Neural cell (in vitro differentiated cells): ENCODE data around the gene JMJD6. TPM values are rescaled to one million over a fixed set of nuclear protein-coding genes. Genes with fewer than 3 reads are reported as not detected.

ENCODE experiments used
- H2AFZ ChIP-seq: fragments of 200-600, 300-800 bp; sonication (generic), shearing (Covaris generic); 2 replicates; pipeline ENCODE4 v1.6.0; 2014; ENCODE audit warnings: low read depth, mild to moderate bottlenecking, antibody characterized with exemption, low read length, moderate library complexity
- H3F3A ChIP-seq: fragments of 200-600 bp; shearing (Covaris generic); 2 replicates; pipeline ENCODE4 v1.6.1; 2016; ENCODE audit warnings: mild to moderate bottlenecking, moderate library complexity, mixed read lengths, antibody characterized with exemption, low read length; ENCODE audit not compliant: insufficient read depth, poor library complexity, severe bottlenecking
- H3K27ac ChIP-seq: fragments of 200-600, 300-800 bp; sonication (generic), shearing (Covaris generic); 2 replicates; pipeline ENCODE4 v1.5.1; 2014; ENCODE audit warnings: mild to moderate bottlenecking, low read length, moderate library complexity
- H3K27me3 ChIP-seq: fragments of 300-800, 200-600 bp; sonication (generic), shearing (Covaris generic); 2 replicates; pipeline ENCODE4 v1.6.0; 2014; ENCODE audit warnings: mild to moderate bottlenecking, low read depth, low read length, moderate library complexity; ENCODE audit not compliant: insufficient read depth
- H3K36me3 ChIP-seq: fragments of 300-800, 200-600 bp; sonication (generic), shearing (Covaris generic); 2 replicates; pipeline ENCODE4 v1.5.1; 2014; ENCODE audit warnings: mild to moderate bottlenecking, antibody characterized with exemption, low read length, moderate library complexity; ENCODE audit not compliant: insufficient read depth
- H3K4me2 ChIP-seq: fragments of 300-800, 200-600 bp; sonication (generic), shearing (Covaris generic); 2 replicates; pipeline ENCODE4 v1.6.0; 2014; ENCODE audit warnings: mild to moderate bottlenecking, low read length
- H3K4me3 ChIP-seq: fragments of 300-800, 200-600 bp; sonication (generic), shearing (Covaris generic); 2 replicates; pipeline ENCODE4 v1.5.1; 2014; ENCODE audit warnings: mild to moderate bottlenecking, low read length, moderate library complexity
- H3K79me2 ChIP-seq: fragments of 200-600 bp; shearing (Covaris generic); replicated peaks from 2 replicates; pipeline ENCODE4 v1.6.0; 2014; ENCODE audit warnings: mild to moderate bottlenecking, low read length, moderate library complexity; ENCODE audit not compliant: insufficient read depth
- H3K9ac ChIP-seq: fragments of 300-800, 200-600 bp; sonication (generic), shearing (Covaris generic); 2 replicates; pipeline ENCODE4 v1.6.1; 2016; ENCODE audit warnings: mild to moderate bottlenecking, low read length, mixed read lengths
- H3K9me2 ChIP-seq: fragments of 200-600 bp; shearing (Covaris generic); 2 replicates; pipeline ENCODE4 v1.6.1; 2016; ENCODE audit warnings: mild to moderate bottlenecking, low read length, mixed read lengths; ENCODE audit not compliant: insufficient read depth
- H3K9me3 ChIP-seq: fragments of 200-600, 300-800 bp; sonication (generic), shearing (Covaris generic); 2 replicates; pipeline ENCODE4 v1.6.1; 2016; ENCODE audit warnings: mild to moderate bottlenecking, mixed run types, low read length, moderate library complexity, mixed read lengths
- H4K20me1 ChIP-seq: fragments of 200-600 bp; shearing (Covaris generic); 2 replicates; pipeline ENCODE4 v1.6.1; 2016; ENCODE audit warnings: mild to moderate bottlenecking, mixed run types; ENCODE audit not compliant: insufficient read depth
- EP300 ChIP-seq: fragments of 450-650 bp; conservative IDR thresholded peaks from 2 replicates; pipeline ENCODE4 v1.6.1; 2014; ENCODE audit warnings: antibody characterized with exemption, mild to moderate bottlenecking, moderate library complexity; ENCODE audit not compliant: poor library complexity, severe bottlenecking
- EZH2 ChIP-seq: fragments of 200-600, 300-800 bp; shearing (Covaris generic), sonication (generic); IDR thresholded peaks from 2 replicates; pipeline ENCODE4 v1.6.1; 2014; ENCODE audit warnings: antibody characterized with exemption, low read length, borderline replicate concordance, mild to moderate bottlenecking; ENCODE audit not compliant: insufficient read depth, poor library complexity, severe bottlenecking
- MXI1 ChIP-seq: fragments of 450-650 bp; conservative IDR thresholded peaks from 2 replicates; pipeline ENCODE4 v1.6.1; 2014; ENCODE audit warnings: antibody characterized with exemption, mild to moderate bottlenecking; ENCODE audit not compliant: poor library complexity, severe bottlenecking
- POLR2AphosphoS5 ChIP-seq: IDR thresholded peaks from 2 replicates; pipeline ENCODE4 v1.6.1; 2012
- RAD21 ChIP-seq: fragments of 450-650 bp; conservative IDR thresholded peaks from 2 replicates; pipeline ENCODE4 v1.6.1; 2014; ENCODE audit warnings: antibody characterized with exemption, mild to moderate bottlenecking, moderate library complexity
- SMC3 ChIP-seq: fragments of 450-650 bp; conservative IDR thresholded peaks from 2 replicates; pipeline ENCODE4 v1.6.1; 2014; ENCODE audit warnings: antibody characterized with exemption, mild to moderate bottlenecking, moderate library complexity; ENCODE audit not compliant: poor library complexity
- TAF1 ChIP-seq: IDR thresholded peaks from 2 replicates; pipeline ENCODE4 v1.6.1; 2012; ENCODE audit warnings: low read depth
- polyA plus RNA-seq: library from polyadenylated mRNA; depleted of rRNA; stranded (reverse); fragments of >200 nt; gene quantifications from 2 replicates; pipeline ENCODE4 v1.2.3, GENCODE V29; 2014
- TF ChIP-seq, protein P1 (sequence below): IDR thresholded peaks from 2 replicates; pipeline ENCODE4 v1.6.1; 2012; ENCODE audit warnings: borderline replicate concordance
- TF ChIP-seq, protein P2 (sequence below): fragments of 450-650 bp; IDR thresholded peaks from 2 replicates; pipeline ENCODE4 v1.5.1; 2014; ENCODE audit warnings: antibody characterized with exemption, mild to moderate bottlenecking, moderate library complexity; ENCODE audit not compliant: poor library complexity, severe bottlenecking

Gene JMJD6
- polyA plus RNA-seq, 1 donor from 2014 or later, result 21.7 TPM

DNA sequence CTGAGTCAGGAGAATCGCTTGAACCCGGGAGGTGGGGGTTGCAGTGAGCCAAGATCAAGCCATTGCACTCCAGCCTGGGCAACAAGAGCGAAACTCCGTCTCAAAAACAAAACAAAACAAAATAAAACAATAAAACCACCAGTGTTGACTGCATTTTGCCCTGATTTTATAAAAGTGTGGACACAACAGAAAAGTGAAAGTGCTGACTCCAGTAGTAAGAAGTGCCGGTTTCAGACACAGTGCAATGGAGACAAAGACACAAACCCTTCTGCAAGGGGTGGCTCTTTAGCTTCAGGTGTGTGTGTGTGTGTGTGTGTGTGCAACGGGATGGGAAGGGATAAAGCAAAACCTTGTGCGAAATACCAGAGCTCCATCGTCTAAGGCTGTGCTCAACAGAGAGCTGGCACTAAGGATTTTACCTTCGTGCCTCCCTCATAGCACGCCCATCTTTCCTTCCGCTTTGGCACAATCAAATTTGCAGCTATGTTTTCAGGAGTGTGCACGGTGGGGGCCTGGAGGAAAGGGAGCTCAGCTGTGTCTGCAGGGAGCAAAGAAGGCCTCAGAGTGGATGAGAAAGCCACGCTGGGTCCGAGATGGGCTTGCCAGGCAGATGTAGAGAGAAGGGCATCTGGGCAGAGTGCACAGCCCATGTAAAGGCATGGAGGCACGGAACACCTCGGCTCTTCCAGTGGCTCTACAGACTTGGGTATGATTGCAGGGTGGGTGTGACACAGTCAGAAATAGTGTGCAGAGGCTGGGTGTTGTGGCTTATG is 31.2 kb downstream of the JMJD6 start:
- TF ChIP-seq, protein P1, sequence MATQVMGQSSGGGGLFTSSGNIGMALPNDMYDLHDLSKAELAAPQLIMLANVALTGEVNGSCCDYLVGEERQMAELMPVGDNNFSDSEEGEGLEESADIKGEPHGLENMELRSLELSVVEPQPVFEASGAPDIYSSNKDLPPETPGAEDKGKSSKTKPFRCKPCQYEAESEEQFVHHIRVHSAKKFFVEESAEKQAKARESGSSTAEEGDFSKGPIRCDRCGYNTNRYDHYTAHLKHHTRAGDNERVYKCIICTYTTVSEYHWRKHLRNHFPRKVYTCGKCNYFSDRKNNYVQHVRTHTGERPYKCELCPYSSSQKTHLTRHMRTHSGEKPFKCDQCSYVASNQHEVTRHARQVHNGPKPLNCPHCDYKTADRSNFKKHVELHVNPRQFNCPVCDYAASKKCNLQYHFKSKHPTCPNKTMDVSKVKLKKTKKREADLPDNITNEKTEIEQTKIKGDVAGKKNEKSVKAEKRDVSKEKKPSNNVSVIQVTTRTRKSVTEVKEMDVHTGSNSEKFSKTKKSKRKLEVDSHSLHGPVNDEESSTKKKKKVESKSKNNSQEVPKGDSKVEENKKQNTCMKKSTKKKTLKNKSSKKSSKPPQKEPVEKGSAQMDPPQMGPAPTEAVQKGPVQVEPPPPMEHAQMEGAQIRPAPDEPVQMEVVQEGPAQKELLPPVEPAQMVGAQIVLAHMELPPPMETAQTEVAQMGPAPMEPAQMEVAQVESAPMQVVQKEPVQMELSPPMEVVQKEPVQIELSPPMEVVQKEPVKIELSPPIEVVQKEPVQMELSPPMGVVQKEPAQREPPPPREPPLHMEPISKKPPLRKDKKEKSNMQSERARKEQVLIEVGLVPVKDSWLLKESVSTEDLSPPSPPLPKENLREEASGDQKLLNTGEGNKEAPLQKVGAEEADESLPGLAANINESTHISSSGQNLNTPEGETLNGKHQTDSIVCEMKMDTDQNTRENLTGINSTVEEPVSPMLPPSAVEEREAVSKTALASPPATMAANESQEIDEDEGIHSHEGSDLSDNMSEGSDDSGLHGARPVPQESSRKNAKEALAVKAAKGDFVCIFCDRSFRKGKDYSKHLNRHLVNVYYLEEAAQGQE, result no peak
- no peak for TF ChIP-seq SMC3
- TF ChIP-seq MXI1, result no peak
- TF ChIP-seq EP300, result no peak
- no peak for TF ChIP-seq EZH2
- TF ChIP-seq, protein P2, sequence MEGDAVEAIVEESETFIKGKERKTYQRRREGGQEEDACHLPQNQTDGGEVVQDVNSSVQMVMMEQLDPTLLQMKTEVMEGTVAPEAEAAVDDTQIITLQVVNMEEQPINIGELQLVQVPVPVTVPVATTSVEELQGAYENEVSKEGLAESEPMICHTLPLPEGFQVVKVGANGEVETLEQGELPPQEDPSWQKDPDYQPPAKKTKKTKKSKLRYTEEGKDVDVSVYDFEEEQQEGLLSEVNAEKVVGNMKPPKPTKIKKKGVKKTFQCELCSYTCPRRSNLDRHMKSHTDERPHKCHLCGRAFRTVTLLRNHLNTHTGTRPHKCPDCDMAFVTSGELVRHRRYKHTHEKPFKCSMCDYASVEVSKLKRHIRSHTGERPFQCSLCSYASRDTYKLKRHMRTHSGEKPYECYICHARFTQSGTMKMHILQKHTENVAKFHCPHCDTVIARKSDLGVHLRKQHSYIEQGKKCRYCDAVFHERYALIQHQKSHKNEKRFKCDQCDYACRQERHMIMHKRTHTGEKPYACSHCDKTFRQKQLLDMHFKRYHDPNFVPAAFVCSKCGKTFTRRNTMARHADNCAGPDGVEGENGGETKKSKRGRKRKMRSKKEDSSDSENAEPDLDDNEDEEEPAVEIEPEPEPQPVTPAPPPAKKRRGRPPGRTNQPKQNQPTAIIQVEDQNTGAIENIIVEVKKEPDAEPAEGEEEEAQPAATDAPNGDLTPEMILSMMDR, result no peak
- TF ChIP-seq POLR2AphosphoS5, result no peak
- TF ChIP-seq RAD21, result no peak
- TF ChIP-seq TAF1, result no peak
- Histone ChIP-seq H3K27me3 (no peaks in the 10 kb centered on the region), H3K79me2 (peaks cover 10% of the 10 kb centered on the region), H2AFZ (no peak overlapping the region), H3K9me3 (no peaks in the 10 kb centered on the region), H3K4me2 (no peak overlapping the region), H3K27ac (no peak overlapping the region), H4K20me1 (no peaks in the 10 kb centered on the region), H3K9me2 (no peaks in the 10 kb centered on the region), H3K9ac (no peak overlapping the region), H3F3A (no peaks in the 10 kb centered on the region), H3K36me3 (no peaks in the 10 kb centered on the region), H3K4me3 (no peak overlapping the region)

DNA sequence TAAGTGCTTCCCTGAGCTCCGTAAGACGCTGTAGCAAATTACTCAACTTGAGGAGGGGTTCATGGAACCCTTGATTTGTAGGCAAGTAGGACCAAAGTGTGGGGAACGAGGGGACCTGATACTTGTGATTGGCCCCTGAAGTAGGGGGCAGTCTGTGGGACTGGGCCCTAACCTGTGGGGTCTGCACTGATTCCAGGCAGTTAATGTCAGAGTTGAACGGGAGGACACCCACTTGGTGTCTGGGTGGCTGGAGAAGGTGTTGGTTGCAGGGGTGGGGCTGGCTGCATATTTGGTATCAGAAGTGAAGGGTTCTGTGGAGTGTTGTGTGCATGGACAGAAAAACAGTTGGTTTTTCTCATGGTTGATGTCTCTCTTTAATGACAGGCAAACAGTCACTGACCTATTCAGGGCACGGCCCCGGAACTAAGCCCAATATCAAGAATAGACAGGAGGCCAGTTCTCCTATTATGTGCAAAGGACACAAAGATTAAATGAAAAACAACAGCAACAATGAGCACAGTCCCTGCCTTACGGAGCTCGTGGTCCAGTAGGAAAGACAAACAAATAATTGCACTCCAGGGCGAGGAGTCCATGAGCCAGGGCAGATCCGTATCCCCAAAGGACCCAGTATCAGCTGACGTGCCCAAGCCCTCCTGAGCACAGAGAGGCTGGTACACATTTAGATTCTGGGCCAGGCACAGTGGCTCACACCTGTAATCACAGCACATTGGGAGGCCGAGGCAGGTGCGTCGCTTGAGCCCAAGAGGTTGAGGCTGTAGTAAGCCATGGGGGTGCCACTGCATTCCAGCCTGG is 34.8 kb downstream of the JMJD6 start:
- no peaks in the 10 kb centered on the region for H3K9me3 ChIP-seq
- H3K4me3 ChIP-seq, result no peak overlapping the region
- no peak for TF ChIP-seq RAD21
- no peak for TF ChIP-seq TAF1
- no peak for TF ChIP-seq EP300
- TF ChIP-seq, protein P1, result no peak
- no peak for TF ChIP-seq EZH2
- TF ChIP-seq MXI1, result no peak
- TF ChIP-seq POLR2AphosphoS5, result no peak
- no peak for TF ChIP-seq SMC3
- TF ChIP-seq, protein P2, result no peak
- H3K79me2 ChIP-seq, result no peaks in the 10 kb centered on the region
- no peaks in the 10 kb centered on the region for H3K36me3 ChIP-seq
- no peak overlapping the region for H3K9ac ChIP-seq
- no peak overlapping the region for H3K4me2 ChIP-seq
- no peaks in the 10 kb centered on the region for H3K9me2 ChIP-seq
- no peaks in the 10 kb centered on the region for H3K27me3 ChIP-seq
- H3K27ac ChIP-seq, result no peak overlapping the region
- H4K20me1 ChIP-seq, result no peaks in the 10 kb centered on the region
- H3F3A ChIP-seq, result no peaks in the 10 kb centered on the region
- no peak overlapping the region for H2AFZ ChIP-seq
